Fibroblast of skin of scalp (primary cell): Measurements from ENCODE around the gene FCHO1.
"Not testable (repeated sequence)": the region's sequence is repeated elsewhere in the genome, so short reads cannot be mapped to it uniquely, and the experiment has no call there.

ENCODE experiments used
- DNase-seq: peaks from one replicate; pipeline ENCODE4 v3.0.0-alpha.2; 2013

The FCHO1 gene

DNA sequence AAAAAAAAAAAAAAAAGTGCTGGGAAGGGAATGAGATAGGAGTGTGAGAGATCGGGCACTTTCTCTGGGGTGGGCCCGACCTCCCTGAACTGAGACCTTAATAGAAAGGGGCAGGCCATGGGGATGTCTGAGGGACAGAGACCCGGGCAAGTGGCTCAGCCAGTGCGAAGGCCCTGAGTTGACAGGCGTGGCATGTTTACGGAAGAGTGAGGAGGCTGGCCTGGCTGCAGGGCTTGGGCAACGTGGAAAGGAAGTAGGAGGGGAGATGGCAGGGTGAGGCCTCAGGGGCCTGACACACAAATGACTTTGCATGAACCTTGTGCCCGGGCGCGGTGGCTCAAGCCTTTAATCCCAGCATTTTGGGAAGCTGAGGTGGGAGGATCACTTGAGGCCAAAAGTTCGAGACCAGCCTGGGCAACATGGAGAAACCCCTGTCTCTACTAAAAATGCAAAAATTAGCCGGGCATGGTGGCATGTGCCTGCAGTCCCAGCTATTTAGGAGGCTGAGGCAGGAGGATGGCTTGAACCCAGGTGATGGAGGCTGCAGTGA lies 13.9 kb downstream of the FCHO1 start:
- DNase-seq = no peak

GRCh38 chr19:17766543-17767131 lies 15.4 kb downstream of the FCHO1 start:
- DNase-seq = peak; percentile 72

DNA sequence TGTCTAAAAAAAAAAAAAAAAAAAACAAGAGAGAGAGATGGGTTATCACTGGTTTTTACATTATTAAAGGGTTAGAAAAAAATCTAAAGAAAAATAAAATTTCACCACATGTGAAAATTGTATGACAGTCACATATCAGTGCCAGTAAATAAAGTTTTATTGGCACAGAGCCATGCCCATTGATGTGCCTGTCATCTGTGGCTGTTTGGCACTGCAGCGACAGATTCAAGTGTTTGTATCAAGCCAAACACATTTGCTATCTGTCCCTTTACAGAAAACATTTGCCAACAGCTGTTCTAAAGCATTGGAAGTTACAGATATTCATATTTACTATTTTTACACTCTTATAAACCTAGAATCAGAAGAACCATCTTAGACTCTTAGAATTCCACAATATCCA lies 16.3 kb downstream of the FCHO1 start:
- no peak for DNase-seq

DNA sequence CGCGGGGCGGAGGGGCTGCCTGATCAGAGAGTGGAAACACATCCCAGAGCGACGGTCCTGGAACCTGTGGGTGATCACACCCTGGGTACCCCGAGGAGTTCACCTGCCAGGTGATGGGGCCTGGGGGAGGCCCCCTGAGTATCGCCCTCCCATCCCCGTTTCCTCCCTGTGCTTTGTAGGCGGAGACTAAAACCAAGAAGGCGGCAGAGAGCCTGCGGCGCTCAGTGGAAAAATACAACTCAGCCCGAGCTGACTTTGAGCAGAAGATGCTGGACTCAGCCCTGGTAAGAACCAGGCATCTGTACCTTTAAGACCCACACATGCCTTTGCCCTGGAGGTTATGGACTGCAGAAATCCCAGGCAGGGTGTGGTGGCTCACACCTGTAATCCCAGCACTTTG lies 19.3 kb downstream of the FCHO1 start:
- no peak for DNase-seq

DNA sequence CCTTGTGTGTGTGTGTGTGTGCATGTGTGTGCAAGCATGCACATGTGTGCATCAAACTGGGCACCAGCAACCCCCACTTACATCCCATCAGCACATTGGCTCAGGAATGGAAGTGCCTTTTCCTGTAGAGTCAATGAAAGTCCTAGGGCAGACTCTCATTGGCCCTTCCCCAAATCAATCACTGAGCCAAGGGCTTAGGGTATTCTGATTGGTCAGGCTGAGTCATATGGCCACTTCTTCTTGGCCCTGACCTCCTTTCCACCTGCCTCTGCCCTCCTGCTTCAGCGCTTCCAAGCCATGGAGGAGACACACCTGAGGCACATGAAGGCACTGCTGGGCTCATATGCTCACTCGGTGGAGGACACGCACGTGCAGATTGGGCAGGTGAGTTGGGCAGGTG lies 20.9 kb downstream of the FCHO1 start:
- peak; percentile 32 for DNase-seq

GRCh38 chr19:17775245-17775927 lies 24.1 kb downstream of the FCHO1 start:
- DNase-seq = peak; percentile 15

- DNase-seq = no peak
Observed at GRCh38 chr19:17775991-17776803, 24.9 kb downstream of the FCHO1 start.

GRCh38 chr19:17777840-17778239 lies 26.6 kb downstream of the FCHO1 start:
- DNase-seq = not testable (repeated sequence)

GRCh38 chr19:17778251-17778967 lies 27.1 kb downstream of the FCHO1 start:
- peak; percentile 32 for DNase-seq

DNA sequence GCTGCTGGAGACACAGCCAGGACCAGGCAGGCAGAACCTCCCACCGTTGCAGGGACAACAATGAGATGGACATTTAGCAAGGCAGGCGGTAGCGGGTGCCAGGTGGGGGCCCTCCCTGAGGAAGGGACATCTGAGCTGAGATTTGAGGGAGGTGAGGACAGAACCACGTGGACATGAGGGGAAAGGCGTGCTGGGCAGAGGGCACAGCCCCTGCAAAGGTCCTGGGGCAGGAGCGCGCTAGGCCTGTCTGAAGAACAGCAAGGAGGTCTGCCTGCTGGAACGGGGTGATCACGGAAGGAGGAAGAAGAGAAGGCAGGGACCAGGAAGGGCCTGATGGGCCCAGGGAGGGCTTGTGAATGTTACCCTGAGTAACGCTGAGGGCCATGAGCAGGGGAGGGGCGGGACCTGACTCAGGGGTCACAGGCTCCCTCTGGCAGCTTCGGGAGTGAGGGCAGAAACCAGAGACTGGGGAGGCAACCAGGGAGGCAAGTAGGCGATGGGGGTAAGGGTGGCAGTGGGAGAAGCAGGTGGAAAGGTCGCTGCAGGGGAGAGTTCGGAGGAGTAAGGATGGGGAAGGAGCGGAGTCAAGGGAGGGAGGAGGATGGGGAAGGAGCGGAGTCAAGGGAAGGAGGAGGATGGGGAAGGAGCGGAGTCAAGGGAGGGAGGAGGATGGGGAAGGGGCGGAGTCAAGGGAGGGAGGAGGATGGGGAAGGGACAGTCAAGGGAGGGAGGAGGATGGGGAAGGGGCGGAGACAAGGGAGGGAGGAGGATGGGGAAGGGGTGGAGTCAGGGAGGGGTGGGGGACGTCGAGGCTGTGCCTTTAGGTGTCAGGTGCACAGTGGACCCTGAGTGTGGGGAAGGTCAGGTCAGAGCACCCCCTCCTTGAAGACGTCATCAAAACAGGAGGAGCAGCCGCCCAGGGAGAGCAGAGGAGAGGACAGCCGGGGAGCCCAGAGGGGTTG lies 28.0 kb downstream of the FCHO1 start:
- DNase-seq = peak; percentile 43

DNA sequence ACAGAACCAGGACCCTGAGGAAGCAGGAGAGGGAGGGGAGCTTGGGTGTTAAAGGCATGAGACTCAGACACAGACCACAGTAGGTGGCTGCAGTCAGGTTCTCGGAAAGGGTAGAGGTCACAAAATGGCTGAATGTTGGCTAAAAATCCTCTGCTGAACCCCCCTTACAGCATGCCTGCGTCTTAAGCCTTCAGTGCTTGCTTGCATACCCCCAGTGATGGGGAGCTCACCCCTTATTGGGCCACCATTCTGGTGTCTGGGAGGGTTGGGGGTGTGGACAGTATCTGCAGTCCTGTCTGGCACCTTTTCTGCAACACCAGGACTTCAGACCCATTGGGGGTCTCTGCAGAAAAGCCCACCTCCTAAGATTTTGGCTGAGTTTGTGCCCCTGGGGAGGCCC lies 29.5 kb downstream of the FCHO1 start:
- DNase-seq = no peak

GRCh38 chr19:17783721-17784120 lies 32.4 kb downstream of the FCHO1 start:
- not testable (repeated sequence) for DNase-seq

DNA sequence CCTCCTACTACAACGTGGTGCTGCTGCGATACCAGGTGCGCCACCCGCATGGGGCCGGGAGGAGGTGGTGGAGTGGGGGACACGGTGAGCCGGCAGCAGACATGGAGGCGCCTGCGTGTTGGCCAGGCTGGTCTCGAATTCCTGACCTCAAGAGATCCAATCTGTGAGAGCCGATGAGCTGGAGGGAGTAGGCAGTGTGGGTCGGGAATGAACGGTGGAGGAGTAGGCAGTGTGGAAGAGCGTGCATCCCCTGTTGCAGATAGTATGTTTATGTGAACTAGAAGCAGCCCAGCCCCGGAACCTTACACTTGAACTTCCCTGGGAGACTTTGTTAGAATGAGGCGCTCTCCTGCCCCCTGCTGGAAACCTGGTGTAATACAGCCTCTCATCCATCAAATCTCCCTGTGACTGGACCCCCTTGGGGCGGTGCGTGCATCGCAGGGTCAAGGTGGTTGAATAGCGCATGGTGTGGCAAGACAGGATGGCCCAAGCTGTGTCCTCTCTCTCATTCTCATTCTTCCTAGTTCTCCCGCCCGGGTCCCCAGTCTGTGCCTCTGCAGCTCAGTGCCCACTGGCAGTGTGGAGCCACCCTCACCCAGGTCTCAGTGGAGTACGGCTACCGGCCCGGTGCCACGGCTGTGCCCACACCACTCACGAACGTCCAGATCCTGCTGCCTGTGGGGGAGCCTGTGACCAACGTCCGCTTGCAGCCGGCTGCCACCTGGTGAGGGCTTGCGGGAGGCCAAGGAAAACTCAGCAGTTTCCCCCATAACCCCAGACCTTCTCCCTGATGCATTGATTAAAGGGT lies 33.1 kb downstream of the FCHO1 start:
- peak; percentile 61 for DNase-seq

GRCh38 chr19:17787274-17787913 lies 36.1 kb downstream of the FCHO1 start:
- DNase-seq = no peak

DNA sequence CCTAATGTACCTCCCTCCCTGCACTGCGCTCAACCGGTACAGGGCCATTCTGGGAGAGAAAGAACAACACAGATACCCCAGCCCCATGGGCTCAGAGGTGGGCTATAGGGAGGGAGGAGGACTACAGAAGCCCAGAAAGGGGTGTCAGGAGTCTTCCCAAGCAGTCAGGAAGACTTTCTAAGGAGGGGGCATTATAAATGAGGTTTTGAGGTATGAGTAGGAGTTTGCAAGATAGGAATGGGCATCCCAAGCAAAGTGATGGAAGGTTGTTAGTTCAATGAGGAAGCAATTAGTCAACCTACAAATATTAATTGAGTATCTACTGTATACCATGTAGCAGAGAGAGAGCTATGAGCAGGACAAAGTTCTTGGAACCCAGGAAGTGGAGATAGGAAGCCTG lies 37.4 kb downstream of the FCHO1 start:
- no peak for DNase-seq

GRCh38 chr19:17790059-17790780 lies 38.9 kb downstream of the FCHO1 start:
- no peak for DNase-seq

GRCh38 chr19:17794412-17794730 lies 43.1 kb downstream of the FCHO1 start:
- no peak for DNase-seq

DNA sequence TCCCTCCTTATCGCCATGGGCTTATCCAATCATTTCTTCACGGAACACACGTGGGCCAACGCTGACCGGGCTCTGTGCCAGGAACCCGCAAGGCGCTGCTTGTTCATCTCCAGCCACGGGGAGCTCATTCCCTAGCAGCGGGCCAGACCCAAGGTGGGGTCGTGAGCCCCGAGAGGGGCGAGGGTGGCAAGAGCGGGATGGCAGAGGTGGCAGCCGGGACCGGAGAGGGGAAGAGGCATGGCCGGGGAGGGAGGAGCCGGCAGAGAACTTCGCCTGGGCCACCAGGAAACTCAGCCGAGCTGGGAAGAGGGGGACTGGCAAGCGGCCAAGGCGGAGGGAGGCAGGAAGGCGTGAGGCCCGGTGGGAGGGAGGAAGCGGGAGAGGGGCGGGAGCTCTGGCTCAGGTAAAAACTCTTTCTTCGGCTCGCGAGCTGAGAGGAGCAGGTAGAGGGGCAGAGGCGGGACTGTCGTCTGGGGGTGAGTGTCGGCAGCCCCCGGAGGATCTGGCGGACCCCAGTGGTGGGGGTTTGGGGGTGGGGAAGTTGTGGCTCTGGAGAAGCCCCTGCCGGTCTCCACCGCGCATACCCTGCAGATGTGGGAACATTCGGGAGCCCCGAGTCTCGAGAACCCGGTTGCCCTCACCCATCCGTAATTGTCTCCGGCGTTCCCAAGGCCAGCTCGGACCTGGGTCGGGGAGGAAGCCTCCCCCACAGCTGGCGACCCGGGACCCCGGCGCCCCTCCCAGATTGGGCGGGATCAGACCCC lies 43.6 kb downstream of the FCHO1 start, which contains the start of gene B3GNT3:
Gene B3GNT3 (plus strand): TSS at position 408 of the 764 bp plus-strand sequence. CDS start 12,670 bp downstream, outside the sequence.
- DNase-seq = no peak

GRCh38 chr19:17795495-17795856 lies 44.2 kb downstream of the FCHO1 start:
- no peak for DNase-seq
